PC-3 (cell line): ENCODE data around the gene RFC3.

ENCODE experiments used
- EZH2 ChIP-seq: fragments of 300-600 bp; sonication (generic); IDR thresholded peaks from one replicate; pipeline ENCODE4 v1.6.1; 2017; ENCODE audit warnings: antibody characterized with exemption, mild to moderate bottlenecking, low read length; ENCODE audit not compliant: unreplicated experiment
- TF ChIP-seq, protein P1 (sequence below): fragments of 300-600 bp; sonication (generic); conservative IDR thresholded peaks from 2 replicates; pipeline ENCODE4 v1.5.1; 2017; ENCODE audit warnings: antibody characterized with exemption, low read depth, mild to moderate bottlenecking, low read length

DNA sequence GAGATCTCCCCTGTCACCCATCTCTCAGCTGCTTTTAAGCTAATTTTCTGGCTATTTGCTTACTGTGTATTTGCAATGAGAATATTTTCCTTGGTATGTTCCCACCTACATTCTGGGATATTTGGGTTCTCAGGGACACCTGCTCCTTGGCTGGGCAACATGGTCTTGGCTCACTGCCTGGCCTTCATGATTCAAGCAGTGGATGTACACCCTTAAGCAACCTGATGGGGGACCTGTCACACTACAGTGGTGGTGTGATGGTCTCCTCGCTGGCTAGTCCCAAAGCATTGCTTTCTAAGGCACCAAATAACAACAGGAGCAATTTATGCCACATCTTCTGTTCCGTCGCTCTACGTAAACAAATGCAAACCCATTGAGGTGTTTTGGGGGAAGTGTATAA is 35.3 kb upstream of the RFC3 start:
- TF ChIP-seq, protein P1, sequence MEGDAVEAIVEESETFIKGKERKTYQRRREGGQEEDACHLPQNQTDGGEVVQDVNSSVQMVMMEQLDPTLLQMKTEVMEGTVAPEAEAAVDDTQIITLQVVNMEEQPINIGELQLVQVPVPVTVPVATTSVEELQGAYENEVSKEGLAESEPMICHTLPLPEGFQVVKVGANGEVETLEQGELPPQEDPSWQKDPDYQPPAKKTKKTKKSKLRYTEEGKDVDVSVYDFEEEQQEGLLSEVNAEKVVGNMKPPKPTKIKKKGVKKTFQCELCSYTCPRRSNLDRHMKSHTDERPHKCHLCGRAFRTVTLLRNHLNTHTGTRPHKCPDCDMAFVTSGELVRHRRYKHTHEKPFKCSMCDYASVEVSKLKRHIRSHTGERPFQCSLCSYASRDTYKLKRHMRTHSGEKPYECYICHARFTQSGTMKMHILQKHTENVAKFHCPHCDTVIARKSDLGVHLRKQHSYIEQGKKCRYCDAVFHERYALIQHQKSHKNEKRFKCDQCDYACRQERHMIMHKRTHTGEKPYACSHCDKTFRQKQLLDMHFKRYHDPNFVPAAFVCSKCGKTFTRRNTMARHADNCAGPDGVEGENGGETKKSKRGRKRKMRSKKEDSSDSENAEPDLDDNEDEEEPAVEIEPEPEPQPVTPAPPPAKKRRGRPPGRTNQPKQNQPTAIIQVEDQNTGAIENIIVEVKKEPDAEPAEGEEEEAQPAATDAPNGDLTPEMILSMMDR = no peak
- TF ChIP-seq EZH2 = no peak
